ENCODE measurements around the gene MRTFA.
A peak's percentile ranks its signal among the peaks of the same experiment; 100 is the strongest.
"Not testable (repeated sequence)": the region's sequence is repeated elsewhere in the genome, so short reads cannot be mapped to it uniquely, and the experiment has no call there.

The MRTFA gene

GRCh38 chr22:40547729-40548143 is 88.8 kb downstream of the MRTFA start:
- no peak for DNase-seq

- no peak for DNase-seq
Measured at GRCh38 chr22:40544758-40545157, 91.8 kb downstream of the MRTFA start.

- DNase-seq, result no peak
Measured at GRCh38 chr22:40542821-40543540, 93.5 kb downstream of the MRTFA start.

- DNase-seq, result no peak
Measured at GRCh38 chr22:40541300-40541699, 95.2 kb downstream of the MRTFA start.

GRCh38 chr22:40540265-40540664 is 96.3 kb downstream of the MRTFA start:
- no peak for DNase-seq

GRCh38 chr22:40536149-40536548 is 100.4 kb downstream of the MRTFA start:
- not testable (repeated sequence) for DNase-seq

GRCh38 chr22:40535642-40536041 is 100.9 kb downstream of the MRTFA start:
- DNase-seq, result no peak

GRCh38 chr22:40535189-40535512 is 101.4 kb downstream of the MRTFA start:
- DNase-seq, result no peak

- peak in 1 of 2 donors; percentile 27 for DNase-seq
Measured at GRCh38 chr22:40534379-40535188, 101.9 kb downstream of the MRTFA start.

GRCh38 chr22:40533712-40534378 is 102.7 kb downstream of the MRTFA start:
- peak; percentile 62 to 83 for DNase-seq

- no peak for DNase-seq
Measured at GRCh38 chr22:40531951-40532900, 104.3 kb downstream of the MRTFA start.

GRCh38 chr22:40530391-40530790 is 106.1 kb downstream of the MRTFA start:
- DNase-seq, result not testable (repeated sequence)

GRCh38 chr22:40529821-40530220 is 106.7 kb downstream of the MRTFA start:
- DNase-seq, result no peak

- DNase-seq, result no peak
Measured at GRCh38 chr22:40526960-40527359, 109.6 kb downstream of the MRTFA start.

- peak; percentile 70 to 72 for DNase-seq
Measured at GRCh38 chr22:40525250-40525884, 111.2 kb downstream of the MRTFA start.

- no peak for DNase-seq
Measured at GRCh38 chr22:40524392-40525249, 111.9 kb downstream of the MRTFA start.

- DNase-seq, result no peak
Measured at GRCh38 chr22:40522141-40522540, 114.4 kb downstream of the MRTFA start.

- DNase-seq, result no peak
Measured at GRCh38 chr22:40521046-40521445, 115.5 kb downstream of the MRTFA start.

- DNase-seq, result no peak
Measured at GRCh38 chr22:40520562-40520961, 116.0 kb downstream of the MRTFA start.

- no peak for DNase-seq
Measured at GRCh38 chr22:40519948-40520331, 116.6 kb downstream of the MRTFA start.

Data from CD4-positive, alpha-beta T cell treated with Interleukin-1 beta for 1 hour (primary cell).